Esophagus muscularis mucosa (tissue), 3 donors: Measurements from ENCODE around the gene PLPPR1.

ENCODE experiments used
- POLR2A ChIP-seq: fragments of 450-650 bp; IDR thresholded peaks from one replicate; pipeline ENCODE4 v1.6.1; 2017; ENCODE audit warnings: antibody characterized with exemption, moderate library complexity, mild to moderate bottlenecking, low read depth
- POLR2AphosphoS5 ChIP-seq, 2 donors: sonication (generic); formaldehyde crosslinking; IDR thresholded peaks; one replicate each; pipeline ENCODE4 v1.6.1; 2017; ENCODE audit warnings: antibody characterized with exemption in 2 of 2
- TF ChIP-seq, protein P1 (sequence below), 3 experiments: fragments of 200-600 bp in 2 of 3; fragments of 450-650 bp in 1 of 3; sonication (generic) in 2 of 3; IDR thresholded peaks; one replicate each; pipeline ENCODE4 v1.5.1; 2017 to 2019; ENCODE audit warnings: antibody characterized with exemption in 3 of 3, mild to moderate bottlenecking in 2 of 3, moderate library complexity in 1 of 3

DNA sequence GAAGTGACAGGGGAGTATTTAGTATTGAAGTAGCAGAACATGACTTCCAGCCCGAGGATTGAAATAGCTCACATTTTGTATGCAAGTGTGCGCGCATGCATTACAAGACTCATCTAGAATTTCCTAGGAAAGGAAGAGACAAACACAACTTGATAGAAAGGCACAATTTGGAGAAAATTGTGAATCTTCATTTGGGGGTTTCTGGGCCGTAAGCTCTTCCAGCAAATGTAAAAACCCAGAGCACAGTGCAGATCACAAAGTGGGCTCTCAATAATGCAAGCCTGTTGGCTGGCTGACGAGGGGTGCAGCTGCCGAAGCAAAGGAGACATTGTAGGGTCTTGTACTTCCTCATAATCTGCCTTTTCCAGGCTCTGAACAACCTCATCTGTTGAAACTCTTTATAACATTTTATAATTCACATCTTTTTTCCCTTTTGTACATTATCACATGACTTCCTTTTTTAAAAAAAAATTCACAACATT lies 247.3 kb downstream of the PLPPR1 start:
- TF ChIP-seq, protein P1, sequence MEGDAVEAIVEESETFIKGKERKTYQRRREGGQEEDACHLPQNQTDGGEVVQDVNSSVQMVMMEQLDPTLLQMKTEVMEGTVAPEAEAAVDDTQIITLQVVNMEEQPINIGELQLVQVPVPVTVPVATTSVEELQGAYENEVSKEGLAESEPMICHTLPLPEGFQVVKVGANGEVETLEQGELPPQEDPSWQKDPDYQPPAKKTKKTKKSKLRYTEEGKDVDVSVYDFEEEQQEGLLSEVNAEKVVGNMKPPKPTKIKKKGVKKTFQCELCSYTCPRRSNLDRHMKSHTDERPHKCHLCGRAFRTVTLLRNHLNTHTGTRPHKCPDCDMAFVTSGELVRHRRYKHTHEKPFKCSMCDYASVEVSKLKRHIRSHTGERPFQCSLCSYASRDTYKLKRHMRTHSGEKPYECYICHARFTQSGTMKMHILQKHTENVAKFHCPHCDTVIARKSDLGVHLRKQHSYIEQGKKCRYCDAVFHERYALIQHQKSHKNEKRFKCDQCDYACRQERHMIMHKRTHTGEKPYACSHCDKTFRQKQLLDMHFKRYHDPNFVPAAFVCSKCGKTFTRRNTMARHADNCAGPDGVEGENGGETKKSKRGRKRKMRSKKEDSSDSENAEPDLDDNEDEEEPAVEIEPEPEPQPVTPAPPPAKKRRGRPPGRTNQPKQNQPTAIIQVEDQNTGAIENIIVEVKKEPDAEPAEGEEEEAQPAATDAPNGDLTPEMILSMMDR (IDR thresholded peaks at IDR 0.05): no peak
- no peak for TF ChIP-seq POLR2A
- no peak for TF ChIP-seq POLR2AphosphoS5 (IDR thresholded peaks at IDR 0.05)
